H1 (cell line): Measurements from ENCODE around the gene FOXC1. TPM values are rescaled to one million over a fixed set of nuclear protein-coding genes. Genes with fewer than 3 reads are reported as not detected.

Experiments
- CBX8 ChIP-seq: fragments of 300-800, 300-1000 bp; sonication (generic); IDR thresholded peaks from 2 replicates; pipeline ENCODE4 v1.7.1; 2016; ENCODE audit warnings: low read depth, low read length, borderline replicate concordance
- GTF2F1 ChIP-seq: IDR thresholded peaks from 2 replicates; pipeline ENCODE4 v1.6.1; 2012; ENCODE audit warnings: low read depth, low read length, improper control_type of control experiment, borderline replicate concordance
- RXRA ChIP-seq: IDR thresholded peaks from 2 replicates; pipeline ENCODE4 v1.6.1; 2011; ENCODE audit warnings: low read depth, mild to moderate bottlenecking, low read length, moderate library complexity; ENCODE audit not compliant: insufficient read depth
- SP2 ChIP-seq: IDR thresholded peaks from 2 replicates; pipeline ENCODE4 v1.6.1; 2012; ENCODE audit warnings: mild to moderate bottlenecking, low read length, inconsistent platforms
- SUZ12 ChIP-seq: fragments of 200-600 bp; sonication (generic); IDR thresholded peaks from 2 replicates; pipeline ENCODE4 v1.6.1; 2012; ENCODE audit warnings: mild to moderate bottlenecking, inconsistent platforms, low read length, moderate library complexity, mixed read lengths
- polyA plus RNA-seq, 7 experiments: library from polyadenylated mRNA; depleted of rRNA in 3 of 7; stranded (reverse) in 5 of 7; unstranded in 2 of 7; fragments of >200 nt in 5 of 7; fragments of 200-250 nt in 2 of 7; gene quantifications; 1 replicate in 5 of 7; 2 replicates in 1 of 7; 4 replicates in 1 of 7; pipeline versions ENCODE4 v1.2.1 to v1.2.3, GENCODE V29; 2011 to 2013; ENCODE audit warnings: missing spikeins in 2 of 7, mixed read lengths in 2 of 7
- total RNA-seq: library from RNA; stranded (reverse); fragmentation: NEBNext Ultra II Directional; extraction: Animal tissue kit (Norgen Biotek cat#: 25700); gene quantifications from 2 replicates; pipeline ENCODE4 v1.2.1, GENCODE V29; 2021

The FOXC1 gene
- total and polyA plus RNA-seq, 2 of the 8 experiments (the other 6 are each of a cell fraction or from before 2014, with no cell fraction given), result 0.22 TPM; not detected in 1

DNA sequence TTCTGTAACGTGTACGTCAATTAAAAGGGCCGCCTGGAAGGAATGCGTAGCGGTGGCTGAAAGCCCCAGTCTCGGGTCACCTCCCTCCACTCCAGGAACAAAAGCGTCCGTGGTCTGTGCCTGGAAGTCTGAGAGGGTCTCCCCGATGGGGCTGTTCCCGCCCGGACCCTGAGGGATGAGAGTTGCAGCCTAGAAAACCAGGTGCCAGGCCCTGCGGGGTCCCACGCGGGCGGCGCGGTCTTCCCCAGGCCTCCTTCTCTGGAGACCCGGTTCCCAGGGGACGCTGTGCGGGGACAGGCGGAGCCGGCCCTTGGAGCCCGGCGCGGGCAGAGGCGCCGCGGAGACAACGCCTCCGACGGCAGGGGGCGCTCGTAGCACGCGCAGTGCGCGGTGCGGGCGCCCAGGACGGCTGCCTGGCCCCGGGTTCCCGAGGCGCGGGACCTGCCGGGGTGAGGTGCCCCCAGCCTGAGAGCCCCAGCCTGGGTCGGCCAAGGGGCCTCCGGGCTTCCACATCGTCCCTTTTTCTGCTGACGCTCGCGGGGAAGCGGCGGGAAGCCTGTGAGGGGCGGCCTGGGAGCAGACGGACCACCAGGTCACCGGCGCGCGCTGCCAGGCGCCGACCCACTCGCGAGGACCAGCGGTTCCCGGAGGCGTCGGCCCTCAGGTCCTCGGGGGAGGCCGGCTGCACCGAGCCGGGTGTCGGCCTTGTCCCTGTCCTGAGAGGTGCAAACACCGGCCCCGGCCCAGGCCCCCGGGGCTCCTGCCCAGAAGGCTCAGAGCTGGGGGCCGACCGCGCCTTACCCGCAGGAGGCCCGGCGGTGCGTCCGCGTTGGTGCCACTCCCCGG is 5.3 kb upstream of the FOXC1 start (continued):
- TF ChIP-seq SUZ12 (no peak), RXRA (no peak), SP2 (no peak), GTF2F1 (0 out of 2 replicates have a peak, but pooled peaks have one; percentile 28), CBX8 (no peak)
